ENCODE measurements around the gene CHD6. TPM values are rescaled to one million over a fixed set of nuclear protein-coding genes. Genes with fewer than 3 reads are reported as not detected.
A peak's percentile ranks its signal among the peaks of the same experiment; 100 is the strongest.

The CHD6 gene
- total and polyA plus RNA-seq, 11 donors = 6.5 to 52.8 (median 38.9) TPM

GRCh38 chr20:41433203-41433602 is 185.0 kb downstream of the CHD6 start:
- Histone ChIP-seq H3K36me3 (peaks cover 0 to 85% (median 39%) of the 10 kb centered on the region in 9 donors), H3K4me1 (peaks cover 0 to 5% (median 0%) of the 10 kb centered on the region in 12 donors), H3K27me3 (no peaks in the 10 kb centered on the region), H3K9me3 (no peaks in the 10 kb centered on the region), H3K4me3 (no peak overlapping the region), H3K27ac (peak overlapping the region in 1 of 12 donors; percentile 33)
- 83 to 95% (median 85%) methylated on average over 4 of the region's 4 CpGs for WGBS, 4 donors
- ATAC-seq (no peak), DNase-seq (no peak)
- TF ChIP-seq POLR2A (IDR thresholded peaks at IDR 0.05) (no peak), CTCF (IDR thresholded peaks at IDR 0.05) (no peak)
- intact Hi-C loops (cut with DNase I) = no loop called here

- no peaks in the 10 kb centered on the region for H3K27me3 ChIP-seq
- no peak for ATAC-seq
- peak overlapping the region in 1 of 12 donors; percentile 33 for H3K27ac ChIP-seq
- DNase-seq = no peak
- TF ChIP-seq POLR2A (IDR thresholded peaks at IDR 0.05) = no peak
- intact Hi-C loops (cut with DNase I) = no loop called here
- H3K9me3 ChIP-seq = no peaks in the 10 kb centered on the region
- H3K4me3 ChIP-seq = no peak overlapping the region
- H3K4me1 ChIP-seq = peaks cover 0 to 5% (median 0%) of the 10 kb centered on the region in 12 donors
- H3K36me3 ChIP-seq = peaks cover 0 to 85% (median 37%) of the 10 kb centered on the region in 9 donors
These were observed 185.4 kb downstream of the CHD6 start for GRCh38 chr20:41432746-41433145.

- intact Hi-C loops (cut with DNase I) = no loop called here
- 71 to 82% (median 78%) methylated on average over 3 of the region's 3 CpGs for WGBS, 4 donors
- no peak for ATAC-seq
- Histone ChIP-seq H3K4me1 (peaks cover 0 to 18% (median 3%) of the 10 kb centered on the region in 12 donors), H3K27me3 (no peaks in the 10 kb centered on the region), H3K27ac (no peak overlapping the region), H3K4me3 (no peak overlapping the region), H3K9me3 (no peaks in the 10 kb centered on the region), H3K36me3 (peaks cover 0 to 78% (median 53%) of the 10 kb centered on the region in 9 donors)
- no peak for TF ChIP-seq CTCF (IDR thresholded peaks at IDR 0.05)
- no peak for DNase-seq
These were observed 189.9 kb downstream of the CHD6 start for GRCh38 chr20:41428285-41428684.

GRCh38 chr20:41427833-41428232 is 190.3 kb downstream of the CHD6 start:
- Histone ChIP-seq H3K27ac (no peak overlapping the region), H3K4me1 (peaks cover 0 to 18% (median 3%) of the 10 kb centered on the region in 12 donors), H3K4me3 (no peak overlapping the region), H3K27me3 (no peaks in the 10 kb centered on the region), H3K9me3 (no peaks in the 10 kb centered on the region), H3K36me3 (peaks cover 0 to 79% (median 56%) of the 10 kb centered on the region in 9 donors)
- DNase-seq = no peak
- no peak for TF ChIP-seq POLR2A (IDR thresholded peaks at IDR 0.05)
- TF ChIP-seq CTCF (IDR thresholded peaks at IDR 0.05) = no peak
- ATAC-seq = peak in 1 of 4 donors; percentile 34
- WGBS, 4 donors = 55 to 91% (median 64%) methylated on average over 1 of the region's 1 CpG
- intact Hi-C loops (cut with DNase I) = no loop called here

- no peak for ATAC-seq
- peaks cover 0 to 87% (median 65%) of the 10 kb centered on the region in 9 donors for H3K36me3 ChIP-seq
- 92 to 94% (median 93%) methylated on average over 8 of the region's 8 CpGs for WGBS, 4 donors
- H3K9me3 ChIP-seq = no peaks in the 10 kb centered on the region
- H3K4me1 ChIP-seq = peaks cover 0 to 18% (median 3%) of the 10 kb centered on the region in 12 donors
- no peak overlapping the region for H3K4me3 ChIP-seq
- TF ChIP-seq POLR2A (IDR thresholded peaks at IDR 0.05) (no peak), CTCF (IDR thresholded peaks at IDR 0.05) (no peak)
- no peak overlapping the region for H3K27ac ChIP-seq
- no peak for DNase-seq
- intact Hi-C loops (cut with DNase I) = no loop called here
- no peaks in the 10 kb centered on the region for H3K27me3 ChIP-seq
These were observed 191.2 kb downstream of the CHD6 start for GRCh38 chr20:41426976-41427375.

Measured in heart left ventricle (tissue), 16 donors.